ENCODE measurements around the gene CHD3. TPM values are rescaled to one million over a fixed set of nuclear protein-coding genes. Genes with fewer than 3 reads are reported as not detected.
"Not testable (repeated sequence)": the region's sequence is repeated elsewhere in the genome, so short reads cannot be mapped to it uniquely, and the experiment has no call there.

The CHD3 gene
- total RNA-seq, 1 donor from 2014 or later, result 142 TPM

GRCh38 chr17:7849751-7850504 is 38.7 kb upstream of the CHD3 start:
- DNase-seq (ENCODE audit: extremely low read depth, low read depth, low spot score), result no peak

DNA sequence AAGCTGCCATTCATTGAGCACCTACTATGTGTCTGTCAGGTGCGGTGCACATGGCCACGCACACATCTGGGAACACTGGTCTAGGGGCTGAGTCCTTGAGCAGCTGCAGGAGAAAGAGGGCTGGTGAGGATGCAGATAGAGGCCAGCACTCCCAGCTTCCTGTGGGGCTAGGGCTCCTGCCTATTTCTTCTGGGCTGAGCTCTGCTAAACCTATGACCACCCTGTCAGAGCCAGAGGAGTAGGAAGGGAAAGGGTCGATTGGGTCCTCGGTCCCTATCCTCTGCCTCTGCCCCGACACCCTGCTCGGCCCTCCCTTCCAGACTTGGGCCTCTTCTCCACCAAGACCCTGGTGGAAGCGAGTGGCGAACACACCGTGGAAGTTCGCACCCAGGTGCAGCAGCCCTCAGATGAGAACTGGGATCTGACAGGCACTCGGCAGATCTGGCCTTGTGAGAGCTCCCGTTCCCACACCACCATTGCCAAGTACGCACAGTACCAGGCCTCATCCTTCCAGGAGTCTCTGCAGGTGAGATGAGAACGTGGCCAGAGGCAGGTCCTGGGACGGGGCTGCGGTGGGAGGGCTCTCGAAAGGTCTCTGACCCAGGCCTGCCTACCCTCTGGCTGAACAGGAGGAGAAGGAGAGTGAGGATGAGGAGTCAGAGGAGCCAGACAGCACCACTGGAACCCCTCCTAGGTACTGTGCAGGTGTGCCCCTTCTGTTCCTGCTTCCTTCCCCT is 37.7 kb upstream of the CHD3 start:
- no peak for DNase-seq (ENCODE audit: extremely low read depth, low read depth, low spot score)

- DNase-seq (ENCODE audit: extremely low read depth, low read depth, low spot score), result no peak
Observed at GRCh38 chr17:7851438-7852261, 36.9 kb upstream of the CHD3 start.

DNA sequence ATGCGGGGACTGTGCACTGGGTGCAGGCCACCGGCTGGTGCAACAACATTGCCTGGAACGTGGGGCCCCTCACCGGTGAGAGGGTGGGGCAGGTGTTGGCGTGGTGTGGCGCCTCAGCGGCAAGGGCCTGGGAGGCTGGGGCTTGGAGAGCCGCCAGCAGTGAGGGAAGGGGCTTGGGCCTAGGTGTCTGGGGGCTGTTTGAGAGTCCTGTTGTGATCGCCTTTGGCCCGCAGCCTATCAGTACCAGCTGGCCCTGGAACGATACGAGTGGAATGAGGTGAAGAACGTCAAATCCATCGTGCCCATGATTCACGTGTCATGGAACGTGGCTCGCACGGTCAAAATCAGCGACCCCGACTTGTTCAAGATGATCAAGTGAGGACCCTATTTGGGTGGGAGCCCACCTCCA is 36.3 kb upstream of the CHD3 start:
- DNase-seq (ENCODE audit: extremely low read depth, low read depth, low spot score), result no peak

- no peak for DNase-seq (ENCODE audit: extremely low read depth, low read depth, low spot score)
Observed at GRCh38 chr17:7852919-7853690, 35.5 kb upstream of the CHD3 start.

GRCh38 chr17:7853691-7854038 is 34.9 kb upstream of the CHD3 start:
- DNase-seq (ENCODE audit: extremely low read depth, low read depth, low spot score), result no peak

DNA sequence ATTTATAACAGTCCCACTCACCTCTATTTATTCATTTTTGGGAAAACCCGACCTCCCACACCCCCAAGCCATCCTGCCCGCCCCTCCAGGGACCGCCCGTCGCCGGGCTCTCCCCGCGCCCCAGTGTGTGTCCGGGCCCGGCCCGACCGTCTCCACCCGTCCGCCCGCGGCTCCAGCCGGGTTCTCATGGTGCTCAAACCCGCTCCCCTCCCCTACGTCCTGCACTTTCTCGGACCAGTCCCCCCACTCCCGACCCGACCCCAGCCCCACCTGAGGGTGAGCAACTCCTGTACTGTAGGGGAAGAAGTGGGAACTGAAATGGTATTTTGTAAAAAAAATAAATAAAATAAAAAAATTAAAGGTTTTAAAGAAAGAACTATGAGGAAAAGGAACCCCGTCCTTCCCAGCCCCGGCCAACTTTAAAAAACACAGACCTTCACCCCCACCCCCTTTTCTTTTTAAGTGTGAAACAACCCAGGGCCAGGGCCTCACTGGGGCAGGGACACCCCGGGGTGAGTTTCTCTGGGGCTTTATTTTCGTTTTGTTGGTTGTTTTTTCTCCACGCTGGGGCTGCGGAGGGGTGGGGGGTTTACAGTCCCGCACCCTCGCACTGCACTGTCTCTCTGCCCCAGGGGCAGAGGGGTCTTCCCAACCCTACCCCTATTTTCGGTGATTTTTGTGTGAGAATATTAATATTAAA is 34.4 kb upstream of the CHD3 start:
- DNase-seq (ENCODE audit: extremely low read depth, low read depth, low spot score), result no peak

DNA sequence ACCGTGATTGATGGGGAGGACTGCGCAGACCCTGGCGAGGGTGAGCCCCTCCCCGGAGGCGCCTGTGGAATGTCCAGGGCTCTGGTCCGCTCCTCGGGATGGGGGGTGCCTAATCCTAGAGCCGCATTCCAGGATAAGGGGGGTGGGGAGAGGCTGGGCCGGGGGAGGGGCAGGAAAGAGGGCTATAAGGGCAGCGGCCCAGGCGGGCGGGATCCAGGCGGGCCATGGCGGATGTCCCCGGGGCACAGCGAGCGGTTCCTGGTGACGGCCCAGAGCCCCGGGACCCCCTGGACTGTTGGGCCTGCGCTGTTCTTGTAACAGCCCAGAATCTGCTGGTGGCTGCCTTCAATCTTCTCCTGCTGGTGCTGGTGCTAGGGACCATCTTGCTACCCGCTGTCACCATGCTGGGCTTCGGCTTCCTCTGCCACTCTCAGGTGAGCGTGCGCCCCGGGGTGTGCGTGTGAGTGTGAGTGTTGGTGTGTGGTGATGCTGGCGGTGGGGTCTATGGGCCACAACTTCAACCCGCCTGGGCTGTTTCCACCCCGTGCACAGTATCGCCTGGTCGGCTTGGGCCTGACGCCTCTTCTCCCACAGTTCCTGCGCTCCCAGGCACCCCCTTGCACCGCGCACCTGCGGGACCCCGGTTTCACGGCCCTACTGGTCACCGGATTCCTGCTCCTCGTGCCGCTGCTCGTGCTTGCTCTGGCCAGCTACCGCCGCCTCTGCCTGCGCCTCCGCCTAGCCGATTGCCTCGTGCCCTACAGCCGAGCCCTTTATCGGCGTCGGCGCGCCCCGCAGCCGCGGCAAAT is 33.5 kb upstream of the CHD3 start, which contains the start of gene TMEM88:
Gene TMEM88 (plus strand): TSS at position 216 of the 809 bp plus-strand sequence. CDS start 9 bp downstream, at position 225.
- no peak for DNase-seq (ENCODE audit: extremely low read depth, low read depth, low spot score)

DNA sequence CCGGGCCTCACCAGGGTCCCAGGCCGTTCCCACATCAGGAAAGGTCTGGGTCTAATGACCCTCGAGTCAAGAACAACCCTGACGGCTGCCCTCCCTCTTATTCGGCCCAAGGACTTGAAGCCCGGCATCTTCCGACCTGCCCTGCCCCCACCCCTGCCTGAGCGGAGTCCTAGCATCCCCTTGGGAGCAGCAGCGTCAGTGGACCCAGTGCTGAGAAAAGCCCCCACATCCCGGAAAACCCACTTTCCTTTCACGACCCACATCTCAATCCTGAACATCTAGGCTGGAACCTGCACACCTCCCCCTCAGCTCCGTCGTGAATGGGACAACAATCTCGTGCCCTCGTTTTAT is 33.0 kb upstream of the CHD3 start:
- no peak for DNase-seq (ENCODE audit: extremely low read depth, low read depth, low spot score)

- no peak for DNase-seq (ENCODE audit: extremely low read depth, low read depth, low spot score)
Observed at GRCh38 chr17:7856011-7856810, 32.4 kb upstream of the CHD3 start.

DNA sequence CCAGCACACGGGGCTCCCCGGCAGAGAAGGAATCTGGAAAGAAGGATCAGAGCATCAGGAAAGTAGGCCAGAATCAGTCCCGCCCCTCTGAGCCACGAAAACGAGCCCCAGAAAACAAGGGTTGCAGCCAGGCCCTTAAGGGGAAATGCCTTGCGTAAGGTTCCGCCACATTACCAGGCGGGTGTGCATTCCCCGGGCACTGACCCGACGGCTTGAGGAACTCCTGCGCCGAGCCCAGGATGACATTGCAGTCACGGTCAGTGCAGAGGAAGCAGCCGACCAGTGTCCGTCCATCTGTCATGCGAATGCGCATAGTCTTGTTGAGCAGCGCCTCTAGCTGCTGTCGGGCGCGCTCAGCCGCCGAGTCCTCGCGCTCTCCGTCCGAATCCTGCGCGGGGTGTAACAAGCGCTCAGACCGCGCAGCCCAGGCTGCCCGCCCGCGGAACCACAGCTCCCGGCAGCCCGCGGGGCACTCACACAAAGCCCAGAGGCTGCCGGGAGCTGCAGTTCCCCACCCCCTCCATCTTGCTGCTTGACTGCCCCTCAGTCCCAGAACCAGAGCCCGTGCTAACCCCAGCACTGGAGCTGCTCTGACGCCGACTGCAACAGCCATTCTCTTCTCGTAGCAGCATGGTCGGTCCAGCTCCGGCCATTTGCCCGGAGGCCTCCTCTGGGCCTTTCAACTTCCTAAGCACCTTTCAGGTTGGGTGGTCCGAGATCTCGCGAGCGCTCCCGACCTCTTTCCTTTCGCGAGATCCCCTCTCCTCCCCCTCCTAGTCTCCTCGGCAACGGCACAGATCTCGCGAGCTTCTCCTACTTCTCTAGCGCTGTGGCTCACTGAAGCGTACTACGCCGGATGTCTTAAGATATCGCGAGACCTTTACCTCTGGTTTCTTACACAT is 31.5 kb upstream of the CHD3 start, which contains the start of gene NAA38:
Gene NAA38 (minus strand): TSS at position 749 of the 902 bp plus-strand sequence. CDS start 96 bp downstream, at position 653.
- peak; percentile 99 for DNase-seq (ENCODE audit: extremely low read depth, low read depth, low spot score)

DNA sequence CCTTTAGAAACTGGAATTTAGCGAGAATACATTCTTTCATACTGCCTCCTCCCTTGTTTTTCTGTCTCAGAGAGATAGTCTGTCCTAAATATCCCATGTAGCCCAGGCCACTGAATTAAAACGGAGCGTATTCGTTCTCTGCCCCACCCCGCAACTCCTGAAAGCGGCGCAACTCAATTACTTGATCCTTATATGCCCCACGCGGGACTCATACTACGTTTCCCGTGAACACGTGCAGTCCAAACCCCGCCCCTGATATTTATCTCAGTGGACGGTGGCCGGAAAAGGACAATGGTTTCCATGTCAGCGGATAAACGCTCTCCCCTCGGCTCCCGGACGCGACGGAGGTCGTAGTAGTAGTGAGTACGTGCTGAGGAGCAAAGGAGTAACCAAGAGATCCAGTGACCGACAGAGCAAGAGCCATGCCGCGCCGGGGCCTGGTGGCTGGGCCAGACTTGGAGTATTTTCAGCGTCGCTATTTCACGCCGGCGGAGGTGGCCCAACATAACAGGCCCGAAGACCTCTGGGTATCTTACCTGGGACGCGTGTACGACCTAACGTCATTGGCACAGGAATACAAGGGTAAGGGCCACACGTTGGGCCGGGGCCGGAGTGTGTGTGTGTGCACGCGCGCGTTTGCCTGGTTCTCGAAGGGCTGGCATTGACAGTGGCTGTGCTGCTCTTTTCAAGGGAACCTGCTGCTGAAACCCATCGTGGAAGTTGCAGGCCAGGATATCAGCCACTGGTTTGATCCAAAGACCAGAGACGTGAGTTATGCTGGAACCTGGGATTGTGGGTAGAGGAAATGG is 30.7 kb upstream of the CHD3 start, which contains the start of gene CYB5D1:
Gene CYB5D1 (plus strand): TSS at position 291 of the 809 bp plus-strand sequence. CDS start 132 bp downstream, at position 423.
- DNase-seq (ENCODE audit: extremely low read depth, low read depth, low spot score), result no peak

DNA sequence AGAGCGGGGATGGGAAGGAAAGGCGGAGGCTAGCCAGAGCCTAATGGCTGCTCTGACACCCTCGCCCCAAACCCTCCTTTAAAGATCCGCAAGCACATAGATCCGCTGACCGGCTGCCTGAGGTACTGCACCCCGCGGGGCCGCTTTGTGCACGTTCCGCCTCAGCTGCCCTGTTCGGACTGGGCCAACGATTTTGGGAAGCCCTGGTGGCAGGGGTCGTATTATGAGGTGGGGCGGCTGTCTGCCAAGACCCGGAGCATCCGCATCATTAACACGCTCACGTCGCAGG is 30.1 kb upstream of the CHD3 start:
- no peak for DNase-seq (ENCODE audit: extremely low read depth, low read depth, low spot score)

- DNase-seq (ENCODE audit: extremely low read depth, low read depth, low spot score), result no peak
Observed at GRCh38 chr17:7859028-7859427, 29.6 kb upstream of the CHD3 start.

DNA sequence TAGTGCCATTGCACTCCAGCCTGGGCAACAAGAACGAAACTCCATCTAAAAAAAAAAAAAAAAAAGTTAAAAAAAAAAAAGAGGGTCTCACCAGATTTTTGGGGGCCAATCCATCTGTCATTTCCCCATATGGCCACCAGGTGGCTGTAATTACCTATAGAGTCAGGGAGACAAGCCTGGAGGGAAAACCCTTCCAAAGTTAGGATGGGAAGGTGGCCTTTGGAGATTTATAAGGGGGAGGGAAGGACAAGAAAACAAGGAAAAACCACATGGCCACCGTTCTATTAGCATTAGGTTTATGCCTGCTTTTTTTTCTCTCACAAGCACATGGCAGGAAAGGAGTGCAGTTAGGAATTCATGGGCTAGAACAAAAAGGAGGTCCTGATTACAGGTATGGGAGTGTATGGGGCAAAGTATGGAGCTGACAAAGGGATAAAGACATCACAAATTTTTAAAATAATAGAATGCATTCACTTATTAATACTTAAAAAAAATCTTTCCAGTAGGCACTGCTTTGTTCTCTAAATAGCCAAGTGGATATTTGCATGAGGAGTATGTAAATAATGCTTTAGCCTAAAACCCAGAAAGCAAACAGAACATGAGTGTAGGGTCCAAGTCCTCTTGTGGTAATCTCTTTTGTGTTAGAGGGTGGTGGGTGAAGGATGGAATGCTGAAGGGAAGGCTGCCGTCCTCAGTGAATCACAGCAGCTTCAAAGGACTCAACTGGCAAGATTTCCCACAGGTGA is 25.7 kb upstream of the CHD3 start:
- no peak for DNase-seq (ENCODE audit: extremely low read depth, low read depth, low spot score)

DNA sequence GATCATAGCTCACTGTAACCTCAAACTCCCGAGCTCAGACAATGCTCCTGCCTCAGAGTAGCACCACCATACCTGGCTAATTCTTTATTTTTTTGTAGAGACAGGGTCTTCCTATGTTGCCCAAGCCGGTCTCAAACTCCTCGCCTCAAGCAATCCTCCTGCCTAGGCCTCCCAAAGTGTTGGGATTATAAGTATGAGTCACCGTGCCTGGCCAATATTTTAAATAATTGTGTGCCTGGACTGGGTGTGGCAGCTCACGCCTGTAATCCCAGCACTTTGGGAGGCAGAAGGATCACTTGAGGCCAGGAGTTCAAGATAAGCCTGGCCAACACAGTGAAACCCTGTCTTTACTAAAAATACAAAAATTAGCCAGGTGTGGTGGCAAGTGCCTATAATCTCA is 24.2 kb upstream of the CHD3 start:
- DNase-seq (ENCODE audit: extremely low read depth, low read depth, low spot score), result not testable (repeated sequence)
